SU-DHL-6 (cell line): Measurements from ENCODE around the gene RPL7A.

ENCODE experiments used
- CTCF ChIP-seq: fragments of 200-600 bp; sonication (generic); IDR thresholded peaks from one replicate; pipeline ENCODE4 v1.5.1; 2017; ENCODE audit warnings: antibody characterized with exemption, mild to moderate bottlenecking, low read length, moderate library complexity; ENCODE audit not compliant: insufficient read depth, poor library complexity, severe bottlenecking
- EZH2phosphoT487 ChIP-seq: fragments of 200-600 bp; sonication (generic), shearing (Covaris generic); conservative IDR thresholded peaks from 2 replicates; pipeline ENCODE4 v1.6.1; 2018; ENCODE audit warnings: mild to moderate bottlenecking, antibody characterized with exemption, low read length, moderate library complexity, mixed read lengths

- no peak for TF ChIP-seq CTCF
- no peak for TF ChIP-seq EZH2phosphoT487
Measured at GRCh38 chr9:133304158-133304470, 43.9 kb upstream of the RPL7A start.
